ENCODE measurements around the gene COPA. TPM values are rescaled to one million over a fixed set of nuclear protein-coding genes. Genes with fewer than 3 reads are reported as not detected.
"Not testable (repeated sequence)": the region's sequence is repeated elsewhere in the genome, so short reads cannot be mapped to it uniquely, and the experiment has no call there.

The COPA gene
- 100 to 1,000 TPM; 165 to 172 TPM for total RNA-seq
- long read RNA-seq, donor 1, full-length matches to known transcripts = 30 of 60 reads
- long read RNA-seq, donor 1, partial matches to known transcripts = 24 of 60 reads
- long read RNA-seq, donor 1, other reads (novel, unspliced or antisense) = 6 of 60 reads
- long read RNA-seq, donor 2, full-length matches to known transcripts = 8 of 66 reads
- long read RNA-seq, donor 2, partial matches to known transcripts = 51 of 66 reads
- long read RNA-seq, donor 2, other reads (novel, unspliced or antisense) = 7 of 66 reads

- intact Hi-C loops (cut with DNase I) = no loop called here
- DNase-seq (ENCODE audit: low spot score) = peak; percentile 98
Observed at GRCh38 chr1:160342953-160343869, at the start of gene COPA, which contains the start of gene NCSTN. TSS of gene COPA (minus strand) at chr1:160343250. CDS start at chr1:160343170, 80 bp downstream. TSS of gene NCSTN (plus strand) at chr1:160343383. CDS start at chr1:160343397, 14 bp downstream.

DNA sequence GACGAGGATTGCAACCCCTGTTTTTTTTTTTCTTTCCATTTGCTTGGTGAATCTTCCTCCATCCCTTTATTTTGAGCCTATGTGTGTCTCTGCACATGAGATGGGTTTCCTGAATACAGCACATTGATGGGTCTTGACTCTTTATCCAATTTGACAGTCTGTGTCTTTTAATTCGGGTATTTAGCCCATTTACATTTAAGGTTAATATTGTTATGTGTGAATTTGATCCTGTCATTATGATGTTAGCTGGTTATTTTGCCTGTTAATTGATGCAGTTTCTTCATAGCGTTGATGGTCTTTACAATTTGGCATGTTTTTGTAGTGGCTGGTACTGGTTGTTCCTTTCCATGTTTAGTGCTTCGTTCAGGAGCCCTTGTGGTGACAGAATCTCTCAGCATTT lies 45.4 kb upstream of the COPA start:
- intact Hi-C loops (cut with DNase I); DNase-seq (ENCODE audit: low spot score): not testable (repeated sequence)

GRCh38 chr1:160384812-160385211 lies 41.8 kb upstream of the COPA start:
- intact Hi-C loops (cut with DNase I); DNase-seq (ENCODE audit: low spot score): not testable (repeated sequence)

DNA sequence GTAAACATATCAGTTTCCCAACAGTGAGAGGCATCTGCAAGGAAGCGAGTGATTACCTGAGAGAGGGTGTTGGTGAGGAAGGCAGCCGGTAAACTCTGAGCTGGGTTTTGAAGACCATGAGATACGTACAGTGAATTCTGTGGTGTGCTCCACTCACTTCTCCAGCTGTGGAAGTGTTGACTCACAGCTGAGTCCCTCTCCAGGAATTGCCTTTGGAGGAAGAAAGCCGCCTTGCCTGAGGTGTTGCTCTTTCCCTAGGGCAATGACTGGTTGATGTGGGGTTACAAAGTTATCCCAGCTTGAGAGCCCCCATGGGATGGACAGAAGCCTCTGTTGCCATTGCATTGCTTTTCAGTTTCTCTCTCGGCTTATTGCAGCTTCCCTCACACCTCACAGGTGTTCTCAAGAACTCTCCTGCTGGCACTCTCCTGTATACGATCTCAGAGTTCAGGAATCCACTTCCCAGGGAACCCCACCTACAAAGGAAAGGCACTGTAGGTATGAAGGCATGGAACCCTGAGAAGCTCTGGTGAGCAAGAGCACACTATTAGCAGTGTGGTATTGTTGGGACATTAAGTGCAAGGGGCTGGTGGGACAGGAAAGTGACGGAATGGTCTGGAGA lies 34.6 kb upstream of the COPA start:
- DNase-seq (ENCODE audit: low spot score) = no peak
- intact Hi-C loops (cut with DNase I) = no loop called here

GRCh38 chr1:160376525-160377131 lies 33.6 kb upstream of the COPA start:
- intact Hi-C loops (cut with DNase I) = no loop called here

GRCh38 chr1:160375788-160376524 lies 32.9 kb upstream of the COPA start:
- intact Hi-C loops (cut with DNase I) = no loop called here
- DNase-seq (ENCODE audit: low spot score) = no peak

More at GRCh38 chr1:160376525-160377131, 33.6 kb upstream of the COPA start:
- no peak for DNase-seq (ENCODE audit: low spot score)

- intact Hi-C loops (cut with DNase I) = no loop called here
- DNase-seq (ENCODE audit: low spot score) = no peak
Observed at GRCh38 chr1:160374306-160375110, 31.5 kb upstream of the COPA start.

DNA sequence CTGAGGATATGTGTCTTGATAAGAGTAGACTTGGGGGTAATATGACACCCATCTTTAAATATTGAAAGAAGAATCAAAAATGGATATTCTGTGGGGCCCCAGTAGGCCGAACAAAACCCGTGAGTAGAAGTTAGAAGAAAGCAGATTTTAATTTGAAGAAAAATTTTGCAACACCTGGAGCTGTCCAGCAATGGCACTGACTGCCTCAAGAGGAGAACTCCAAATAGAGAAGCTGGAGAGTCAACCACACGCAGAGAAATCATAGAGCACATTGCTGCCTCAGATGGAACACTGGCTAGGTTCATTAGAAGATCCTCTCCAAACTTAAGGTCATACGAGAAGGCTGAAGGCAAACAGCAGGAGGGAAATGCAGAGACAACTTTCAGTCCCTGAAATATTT lies 30.6 kb upstream of the COPA start:
- no peak for DNase-seq (ENCODE audit: low spot score)

GRCh38 chr1:160371756-160372155 lies 28.7 kb upstream of the COPA start:
- DNase-seq (ENCODE audit: low spot score) = no peak
- intact Hi-C loops (cut with DNase I) = no loop called here

More for the DNA sequence above, 30.6 kb upstream of the COPA start:
- intact Hi-C loops (cut with DNase I) = no loop called here

DNA sequence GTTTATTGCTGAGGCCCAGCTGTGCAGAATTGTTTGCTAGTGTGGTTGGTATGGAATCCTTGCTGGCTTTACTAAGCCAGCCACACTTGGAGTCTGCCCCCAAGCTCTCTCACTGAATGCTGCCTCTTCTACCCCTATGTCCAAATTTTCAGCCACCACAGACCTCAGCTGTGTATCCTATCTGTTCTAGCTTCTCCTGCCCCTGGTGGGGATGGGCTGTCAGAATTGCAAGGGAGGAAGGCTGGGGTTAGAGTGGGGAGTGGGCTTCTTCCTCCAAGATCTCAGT lies 28.2 kb upstream of the COPA start:
- no peak for DNase-seq (ENCODE audit: low spot score)
- intact Hi-C loops (cut with DNase I) = no loop called here

DNA sequence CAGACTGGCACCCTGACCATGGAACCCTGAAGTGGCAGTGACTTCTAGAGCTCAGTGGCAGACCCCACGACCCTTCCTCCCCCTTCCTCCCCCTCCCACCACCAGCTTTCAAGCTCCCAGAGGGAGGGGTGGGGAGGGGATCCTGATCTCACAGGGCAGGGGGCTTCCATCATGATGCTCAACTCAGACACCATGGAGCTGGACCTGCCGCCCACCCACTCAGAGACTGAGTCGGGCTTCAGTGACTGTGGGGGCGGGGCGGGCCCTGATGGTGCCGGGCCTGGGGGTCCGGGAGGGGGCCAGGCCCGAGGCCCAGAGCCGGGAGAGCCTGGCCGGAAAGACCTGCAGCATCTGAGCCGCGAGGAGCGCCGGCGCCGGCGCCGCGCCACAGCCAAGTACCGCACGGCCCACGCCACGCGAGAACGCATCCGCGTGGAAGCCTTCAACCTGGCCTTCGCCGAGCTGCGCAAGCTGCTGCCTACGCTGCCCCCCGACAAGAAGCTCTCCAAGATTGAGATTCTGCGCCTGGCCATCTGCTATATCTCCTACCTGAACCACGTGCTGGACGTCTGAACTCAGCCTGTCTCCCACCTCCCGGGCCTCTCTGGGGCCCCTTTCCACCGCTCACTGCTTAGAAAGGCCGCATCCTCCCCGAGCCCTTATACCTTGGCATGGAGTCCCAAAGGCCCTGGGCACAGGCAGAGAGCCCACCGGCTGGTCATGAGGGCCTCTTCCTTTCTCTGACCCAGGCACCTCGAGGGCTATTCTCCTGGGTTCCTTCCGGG lies 27.7 kb upstream of the COPA start:
- intact Hi-C loops (cut with DNase I) = no loop called here
- no peak for DNase-seq (ENCODE audit: low spot score)

DNA sequence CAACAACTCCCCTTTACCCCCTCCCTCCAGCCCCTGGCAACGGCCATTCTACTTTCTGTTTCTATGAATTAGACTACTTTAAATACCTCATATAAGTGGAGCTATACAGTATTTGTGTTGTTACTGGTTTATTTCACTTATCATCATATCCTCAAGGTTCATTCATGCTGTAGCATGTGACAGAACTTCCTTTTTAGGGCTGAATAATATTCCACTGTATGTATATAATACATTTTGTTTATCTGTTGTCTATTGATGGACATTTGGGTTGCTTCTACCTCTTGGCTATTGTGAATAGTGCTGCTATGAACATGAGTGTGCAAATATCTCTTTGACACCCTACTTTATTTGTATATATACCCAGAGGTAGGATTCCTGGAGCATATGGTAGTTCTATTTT lies 26.0 kb upstream of the COPA start:
- intact Hi-C loops (cut with DNase I) = no loop called here
- no peak for DNase-seq (ENCODE audit: low spot score)

GRCh38 chr1:160367934-160368923 lies 25.2 kb upstream of the COPA start:
- intact Hi-C loops (cut with DNase I) = no loop called here
- no peak for DNase-seq (ENCODE audit: low spot score)

DNA sequence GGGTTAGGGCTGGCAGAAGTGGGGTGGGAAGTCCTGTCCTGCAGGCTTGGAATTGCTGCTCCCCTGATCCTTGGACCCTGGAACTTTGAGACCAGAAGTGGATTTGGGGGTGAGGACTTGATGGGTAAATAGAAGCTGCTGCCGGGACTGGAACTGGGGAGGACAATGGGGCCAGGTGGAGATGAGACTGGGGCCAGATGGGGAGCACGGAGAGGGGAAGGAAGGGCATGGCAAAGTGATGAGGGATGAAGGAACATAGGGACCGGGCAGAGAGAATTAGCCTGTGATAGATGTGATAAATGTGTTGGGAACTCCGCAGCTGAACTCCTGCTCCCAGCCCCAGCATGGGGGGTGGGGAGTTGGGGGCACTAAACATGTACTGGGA lies 24.5 kb upstream of the COPA start:
- no peak for DNase-seq (ENCODE audit: low spot score)
- intact Hi-C loops (cut with DNase I) = no loop called here

DNA sequence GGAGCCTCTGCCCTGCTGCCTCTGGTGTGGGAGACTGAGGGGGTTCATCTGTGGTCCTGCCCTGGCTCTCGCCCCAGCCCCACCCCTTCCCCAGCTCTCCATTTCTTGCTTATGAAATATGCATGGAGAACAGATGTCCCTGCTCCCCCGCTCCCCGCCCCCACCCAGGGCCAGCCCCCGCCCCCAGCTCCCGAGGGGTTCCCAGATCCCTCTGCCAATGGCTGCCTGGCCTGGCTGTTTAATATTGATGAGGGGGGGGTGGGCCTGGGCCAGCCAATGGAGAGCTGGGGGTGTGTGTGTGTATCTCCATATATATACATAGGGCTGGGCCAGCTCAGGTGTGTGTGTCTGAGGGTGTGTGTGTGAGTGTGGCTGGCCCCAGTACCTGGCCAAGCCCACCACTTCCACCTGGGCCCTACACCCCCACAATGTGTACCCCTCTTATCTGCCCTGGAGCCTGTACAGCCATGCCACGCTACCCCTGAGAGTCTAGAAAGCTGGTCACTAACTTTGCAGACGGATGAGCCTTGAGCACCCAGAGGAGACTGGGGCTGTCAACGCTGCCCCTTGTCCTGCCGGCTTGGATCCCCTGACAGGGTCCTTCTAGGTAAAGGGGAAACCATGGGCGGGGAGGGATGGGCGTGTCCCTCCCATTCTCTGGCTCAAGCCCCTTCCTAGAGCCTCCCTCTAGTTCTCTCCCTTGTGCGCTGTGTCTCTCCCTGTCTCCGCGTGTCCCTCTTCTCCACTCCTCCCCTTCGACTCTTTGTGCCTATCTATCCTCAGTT lies 23.9 kb upstream of the COPA start, which contains the start of gene NHLH1:
TSS of gene NHLH1 (plus strand) at position 341 of the 785 bp plus-strand sequence. CDS start 3,661 bp downstream, outside the sequence.
- intact Hi-C loops (cut with DNase I) = no loop called here

GRCh38 chr1:160365325-160365724 lies 22.3 kb upstream of the COPA start:
- intact Hi-C loops (cut with DNase I) = no loop called here
- no peak for DNase-seq (ENCODE audit: low spot score)

More for the DNA sequence above, 23.9 kb upstream of the COPA start, which contains the start of gene NHLH1:
- no peak for DNase-seq (ENCODE audit: low spot score)

Measured in posterior vena cava (tissue), 2 donors.